Right hindlimb (tissue), 1 donor: ENCODE measurements around the gene CNST.
"Not testable (repeated sequence)": the region's sequence is repeated elsewhere in the genome, so short reads cannot be mapped to it uniquely, and the experiment has no call there.

ENCODE experiments used
- DNase-seq: peaks from one replicate; pipeline ENCODE4 v3.0.0-alpha.2; 2018

CNST gene

GRCh38 chr1:246622035-246622652, 55.9 kb downstream of the CNST start:
- DNase-seq: no peak

- DNase-seq: no peak
These were observed 57.8 kb downstream of the CNST start for GRCh38 chr1:246624091-246624490.

GRCh38 chr1:246629030-246629429, 62.8 kb downstream of the CNST start:
- DNase-seq: no peak

GRCh38 chr1:246629976-246630375, 63.7 kb downstream of the CNST start:
- no peak for DNase-seq

GRCh38 chr1:246631426-246631825, 65.2 kb downstream of the CNST start:
- no peak for DNase-seq

GRCh38 chr1:246632281-246633168, 66.3 kb downstream of the CNST start:
- DNase-seq: no peak

- DNase-seq: not testable (repeated sequence)
These were observed 68.4 kb downstream of the CNST start for GRCh38 chr1:246634659-246635058.

- DNase-seq: no peak
These were observed 72.8 kb downstream of the CNST start for GRCh38 chr1:246638941-246639655.

GRCh38 chr1:246639732-246640131, 73.5 kb downstream of the CNST start:
- no peak for DNase-seq

GRCh38 chr1:246640747-246641146, 74.5 kb downstream of the CNST start:
- DNase-seq: no peak

GRCh38 chr1:246641394-246641793, 75.1 kb downstream of the CNST start:
- no peak for DNase-seq

GRCh38 chr1:246642719-246643118, 76.5 kb downstream of the CNST start:
- DNase-seq: no peak

- DNase-seq: peak; percentile 62
These were observed 80.9 kb downstream of the CNST start for GRCh38 chr1:246647113-246647512.

- DNase-seq: no peak
These were observed 81.3 kb downstream of the CNST start for GRCh38 chr1:246647513-246647912.

GRCh38 chr1:246651012-246651695, 84.9 kb downstream of the CNST start:
- DNase-seq: no peak

- DNase-seq: no peak
These were observed 92.3 kb downstream of the CNST start for GRCh38 chr1:246658567-246658966.

GRCh38 chr1:246659594-246660140, 93.4 kb downstream of the CNST start:
- no peak for DNase-seq

GRCh38 chr1:246661451-246661850, 95.2 kb downstream of the CNST start:
- no peak for DNase-seq

- no peak for DNase-seq
These were observed 101.5 kb downstream of the CNST start for GRCh38 chr1:246667773-246668172.

- no peak for DNase-seq
These were observed 103.4 kb downstream of the CNST start for GRCh38 chr1:246669659-246670058.

GRCh38 chr1:246674049-246674448, 107.8 kb downstream of the CNST start:
- DNase-seq: no peak

- DNase-seq: no peak
These were observed 111.6 kb downstream of the CNST start for GRCh38 chr1:246677842-246678241.
